Mesothelial cell of epicardium (in vitro differentiated cells): ENCODE data around the gene MROH7. TPM values are rescaled to one million over a fixed set of nuclear protein-coding genes. Genes with fewer than 3 reads are reported as not detected.

Experiments used
- DNase-seq, 2 experiments: peaks; one replicate each; pipeline ENCODE4 v3.0.0; 2021; ENCODE audit warnings: low spot score in 2 of 2; ENCODE audit not compliant: unreplicated experiment in 2 of 2
- H3K27ac Mint-ChIP-seq: 2 replicates; pipeline ENCODE4 v1.8.0; 2021; ENCODE audit warnings: mixed read lengths
- H3K27me3 Mint-ChIP-seq: 2 replicates; pipeline ENCODE4 v1.8.0; 2021; ENCODE audit warnings: low read depth, mixed read lengths
- H3K36me3 Mint-ChIP-seq: 2 replicates; pipeline ENCODE4 v1.8.0; 2021; ENCODE audit warnings: mixed read lengths
- H3K4me1 Mint-ChIP-seq: 2 replicates; pipeline ENCODE4 v1.8.0; 2021; ENCODE audit warnings: mixed read lengths
- H3K4me3 Mint-ChIP-seq: 2 replicates; pipeline ENCODE4 v1.8.0; 2021; ENCODE audit warnings: mild to moderate bottlenecking, moderate library complexity, mixed read lengths
- H3K9me3 Mint-ChIP-seq: 2 replicates; pipeline ENCODE4 v1.8.0; 2021; ENCODE audit warnings: mixed read lengths
- total RNA-seq: library from RNA; stranded (reverse); gene quantifications from 3 replicates; pipeline ENCODE4 v1.2.1, GENCODE V29; 2021
- TF ChIP-seq, protein P1 (sequence below): fragments of 200-600 bp; sonication (generic); IDR thresholded peaks from one replicate; pipeline ENCODE4 v1.5.0; 2021; ENCODE audit warnings: antibody characterized with exemption; ENCODE audit not compliant: unreplicated experiment

Gene MROH7
- total RNA-seq, 1 donor from 2014 or later: 4.3 TPM

DNA sequence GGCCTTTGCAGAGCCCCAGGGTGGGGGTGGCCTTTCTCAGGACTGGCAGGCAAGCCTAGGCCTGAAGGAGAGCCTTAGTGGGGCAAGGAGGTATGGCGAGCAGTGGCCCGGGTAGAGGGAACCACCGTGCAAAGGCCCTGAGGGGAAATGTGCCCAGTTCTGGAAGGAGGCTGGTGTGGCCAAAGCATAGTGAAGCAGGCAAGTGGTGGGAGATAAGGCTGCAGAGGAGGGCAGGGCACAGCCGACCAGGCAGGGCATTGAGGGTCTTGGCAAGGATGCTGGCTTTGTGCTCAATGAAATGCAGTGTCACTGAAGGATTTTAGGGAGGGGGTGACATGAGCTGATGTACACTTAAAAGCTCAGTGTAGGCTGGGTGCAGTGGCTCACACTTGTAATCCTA is 22.8 kb downstream of the MROH7 start:
- TF ChIP-seq, protein P1, sequence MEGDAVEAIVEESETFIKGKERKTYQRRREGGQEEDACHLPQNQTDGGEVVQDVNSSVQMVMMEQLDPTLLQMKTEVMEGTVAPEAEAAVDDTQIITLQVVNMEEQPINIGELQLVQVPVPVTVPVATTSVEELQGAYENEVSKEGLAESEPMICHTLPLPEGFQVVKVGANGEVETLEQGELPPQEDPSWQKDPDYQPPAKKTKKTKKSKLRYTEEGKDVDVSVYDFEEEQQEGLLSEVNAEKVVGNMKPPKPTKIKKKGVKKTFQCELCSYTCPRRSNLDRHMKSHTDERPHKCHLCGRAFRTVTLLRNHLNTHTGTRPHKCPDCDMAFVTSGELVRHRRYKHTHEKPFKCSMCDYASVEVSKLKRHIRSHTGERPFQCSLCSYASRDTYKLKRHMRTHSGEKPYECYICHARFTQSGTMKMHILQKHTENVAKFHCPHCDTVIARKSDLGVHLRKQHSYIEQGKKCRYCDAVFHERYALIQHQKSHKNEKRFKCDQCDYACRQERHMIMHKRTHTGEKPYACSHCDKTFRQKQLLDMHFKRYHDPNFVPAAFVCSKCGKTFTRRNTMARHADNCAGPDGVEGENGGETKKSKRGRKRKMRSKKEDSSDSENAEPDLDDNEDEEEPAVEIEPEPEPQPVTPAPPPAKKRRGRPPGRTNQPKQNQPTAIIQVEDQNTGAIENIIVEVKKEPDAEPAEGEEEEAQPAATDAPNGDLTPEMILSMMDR: no peak
- Mint-ChIP-seq H3K9me3 (peaks cover 7% of the 10 kb centered on the region), H3K27me3 (peaks cover 2% of the 10 kb centered on the region), H3K4me3 (no peak overlapping the region), H3K36me3 (peaks cover 2% of the 10 kb centered on the region), H3K4me1 (no peaks in the 10 kb centered on the region), H3K27ac (no peak overlapping the region)
- DNase-seq: no peak

DNA sequence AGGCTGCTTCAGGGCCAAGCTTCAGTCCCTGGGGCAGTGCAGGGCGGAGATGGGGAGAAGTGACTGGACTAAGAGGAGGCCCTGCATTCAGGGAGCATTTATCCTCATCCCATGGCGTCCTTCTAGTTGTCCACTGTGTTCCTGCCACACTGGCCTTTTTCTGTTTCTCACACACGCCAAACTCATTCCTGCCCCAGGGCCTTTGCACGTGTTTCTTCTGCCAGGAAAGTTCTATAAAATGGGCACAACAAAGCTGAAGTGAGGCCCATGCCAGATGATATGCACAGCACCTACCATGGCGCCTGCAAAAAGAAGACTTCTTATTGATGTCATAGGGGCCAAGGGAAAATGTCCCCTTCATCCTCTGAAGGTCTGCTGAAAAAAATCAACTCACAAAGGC is 24.3 kb downstream of the MROH7 start:
- Mint-ChIP-seq H3K27ac (no peak overlapping the region), H3K9me3 (peaks cover 2% of the 10 kb centered on the region), H3K27me3 (peaks cover 2% of the 10 kb centered on the region), H3K4me1 (no peaks in the 10 kb centered on the region), H3K36me3 (no peaks in the 10 kb centered on the region), H3K4me3 (no peak overlapping the region)
- TF ChIP-seq, protein P1: no peak
- no peak for DNase-seq

DNA sequence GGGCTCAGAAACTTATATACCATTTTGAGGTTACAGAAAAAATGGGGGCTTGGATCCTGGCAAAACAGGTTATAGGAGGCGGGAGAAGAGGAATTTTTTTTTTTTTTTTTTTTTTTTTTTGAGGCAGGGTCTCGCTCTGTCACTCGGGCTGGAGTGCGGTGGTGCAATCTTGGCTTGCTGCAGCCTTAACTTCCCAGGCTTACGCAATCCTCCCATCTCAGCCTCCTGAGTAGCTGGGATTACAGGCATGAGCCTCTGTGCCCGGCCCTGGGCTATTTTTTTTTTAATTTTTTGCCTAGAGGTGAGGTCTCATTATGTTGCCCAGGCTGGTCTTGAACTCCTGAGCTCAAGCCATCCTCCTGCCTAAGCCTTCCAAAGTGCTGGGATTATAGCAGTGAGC is 24.7 kb downstream of the MROH7 start:
- Mint-ChIP-seq H3K27me3 (peaks cover 2% of the 10 kb centered on the region), H3K9me3 (peaks cover 2% of the 10 kb centered on the region), H3K4me3 (no peak overlapping the region), H3K4me1 (no peaks in the 10 kb centered on the region), H3K27ac (no peak overlapping the region), H3K36me3 (no peaks in the 10 kb centered on the region)
- no peak for DNase-seq
- TF ChIP-seq, protein P1: no peak

DNA sequence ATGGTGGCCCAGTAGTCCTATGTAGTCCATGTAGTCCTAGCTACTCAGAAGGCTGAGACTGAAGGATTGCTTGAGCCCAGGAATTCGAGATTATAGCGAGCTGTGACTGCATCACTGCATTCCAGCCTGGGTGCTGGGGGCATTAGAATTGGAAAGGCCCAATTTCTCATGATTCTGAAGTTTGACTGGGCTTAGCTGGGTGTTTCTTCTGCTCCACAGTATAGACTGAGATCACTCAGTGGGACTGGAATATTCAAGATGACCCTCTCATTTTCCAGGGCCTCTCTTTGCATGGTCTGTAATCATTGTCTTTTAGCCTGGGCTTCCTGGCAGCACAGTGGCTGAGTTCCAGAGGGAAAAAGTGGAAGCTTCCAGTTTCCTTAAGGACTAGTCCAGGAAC is 26.2 kb downstream of the MROH7 start:
- Mint-ChIP-seq H3K27me3 (peaks cover 2% of the 10 kb centered on the region), H3K4me3 (no peak overlapping the region), H3K9me3 (peaks cover 2% of the 10 kb centered on the region), H3K27ac (no peak overlapping the region), H3K36me3 (no peaks in the 10 kb centered on the region), H3K4me1 (no peaks in the 10 kb centered on the region)
- TF ChIP-seq, protein P1: no peak
- no peak for DNase-seq

DNA sequence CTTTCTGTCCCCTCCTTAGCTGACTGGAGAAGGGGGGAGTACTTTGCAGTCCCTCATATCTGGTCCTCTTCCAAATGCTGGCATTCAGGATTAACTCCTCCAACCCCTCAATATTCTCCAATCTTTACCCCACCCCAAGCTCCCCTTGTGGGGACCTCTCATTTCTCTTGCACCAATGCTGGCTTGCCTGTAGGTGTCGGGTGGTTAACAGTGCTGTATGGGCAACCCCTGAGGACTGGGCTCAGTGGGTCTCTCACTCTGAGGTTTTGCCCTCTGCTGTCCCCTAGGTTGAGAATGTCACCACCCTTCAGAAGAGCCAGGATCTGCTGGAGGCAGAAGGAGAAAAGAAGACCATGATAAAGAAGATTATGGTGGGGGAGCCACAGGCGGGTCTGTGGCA is 27.0 kb downstream of the MROH7 start:
- H3K36me3 Mint-ChIP-seq: no peaks in the 10 kb centered on the region
- TF ChIP-seq, protein P1: no peak
- no peak overlapping the region for H3K27ac Mint-ChIP-seq
- no peaks in the 10 kb centered on the region for H3K4me1 Mint-ChIP-seq
- H3K9me3 Mint-ChIP-seq: peaks cover 5% of the 10 kb centered on the region
- H3K4me3 Mint-ChIP-seq: no peak overlapping the region
- no peak for DNase-seq
- H3K27me3 Mint-ChIP-seq: peaks cover 2% of the 10 kb centered on the region

DNA sequence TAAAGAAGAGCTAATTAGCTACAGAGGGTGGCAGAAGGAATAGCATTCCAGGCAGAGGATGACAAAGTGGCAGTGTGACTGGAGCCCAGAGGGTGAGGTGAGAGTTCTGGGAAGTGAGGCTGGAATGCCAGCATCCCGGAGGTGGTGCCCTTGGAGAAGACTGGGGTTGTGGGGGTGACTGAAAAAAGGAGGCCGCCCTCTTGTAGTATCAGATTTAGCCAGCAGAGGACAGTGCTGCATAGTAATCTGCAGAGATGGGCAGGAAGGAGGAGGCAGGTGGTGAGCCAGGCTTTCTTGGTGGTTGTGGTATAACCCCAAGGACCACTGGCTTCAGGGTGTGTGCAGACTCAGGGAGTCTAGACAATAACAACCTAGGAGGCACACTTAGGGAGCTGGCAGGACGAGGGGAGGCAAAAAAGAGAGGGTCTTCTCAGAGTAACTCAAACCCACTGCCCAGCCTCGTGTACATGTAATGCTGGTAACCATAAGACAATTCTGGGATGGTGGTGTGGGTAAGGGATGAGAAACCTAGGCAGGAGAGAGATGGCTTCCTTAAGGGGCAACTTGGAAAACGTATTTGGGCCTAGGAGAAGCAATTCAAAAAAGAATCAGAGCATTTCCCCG is 30.5 kb downstream of the MROH7 start:
- H3K4me1 Mint-ChIP-seq: no peaks in the 10 kb centered on the region
- DNase-seq: peak in 1 of 2 experiments; percentile 61
- H3K36me3 Mint-ChIP-seq: no peaks in the 10 kb centered on the region
- no peak overlapping the region for H3K27ac Mint-ChIP-seq
- peaks cover 2% of the 10 kb centered on the region for H3K27me3 Mint-ChIP-seq
- peaks cover 7% of the 10 kb centered on the region for H3K9me3 Mint-ChIP-seq
- TF ChIP-seq, protein P1: peak; percentile 51
- no peak overlapping the region for H3K4me3 Mint-ChIP-seq
